ENCODE data around the gene ME3.
A peak's percentile ranks its signal among the peaks of the same experiment; 100 is the strongest.

Gene ME3

DNA sequence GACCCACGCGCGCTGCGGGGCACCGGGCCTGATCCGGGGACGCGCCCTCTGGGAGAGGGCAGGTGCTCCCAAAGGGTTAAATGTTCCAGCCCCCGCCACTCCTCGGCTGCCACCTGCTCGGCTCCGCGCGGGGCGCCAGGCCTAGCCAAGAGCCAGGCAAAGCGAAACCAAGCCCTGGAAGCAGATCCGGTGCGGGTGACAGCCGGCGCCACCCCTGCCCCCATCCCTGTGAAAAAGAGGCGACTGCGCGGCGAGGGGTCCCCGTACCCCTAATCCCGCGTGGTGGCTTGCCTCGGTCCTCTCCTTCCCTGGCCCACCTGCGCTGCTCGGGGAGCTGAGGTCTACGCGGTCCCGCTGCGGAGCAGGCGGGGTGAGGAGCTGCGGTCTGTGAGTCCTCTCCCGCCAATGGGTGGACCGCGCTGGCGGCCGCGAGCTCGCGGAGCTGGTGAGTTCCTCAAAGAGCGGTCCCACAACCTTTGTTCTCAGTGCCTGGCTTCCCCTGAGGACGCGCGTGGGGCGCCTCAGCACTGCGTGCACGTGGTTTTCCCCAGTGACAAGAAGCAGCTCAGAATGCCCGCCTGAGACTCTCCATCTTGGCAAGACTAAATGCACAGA lies at the start of gene ME3:
TSS of gene ME3 (minus strand) at position 610 of the 615 bp plus-strand sequence.
- H3K4me3 Mint-ChIP-seq = peak within 1 kb of the TSS; percentile 70 to 79
- ATAC-seq (peak; percentile 88), DNase-seq (peak; percentile 43 to 53)
- H3K4me1 Mint-ChIP-seq = peaks cover 11% of the 10 kb centered on the region
- peaks cover 69% of the 10 kb centered on the region for H3K27me3 Mint-ChIP-seq
- H3K9me3 Mint-ChIP-seq = no peaks in the 10 kb centered on the region
- peak within 1 kb of the TSS; percentile 28 for H3K27ac Mint-ChIP-seq

- Mint-ChIP-seq H3K27me3 (peaks cover 29% of the 10 kb centered on the region), H3K27ac (no peak overlapping the region), H3K9me3 (peaks cover 7 to 12% of the 10 kb centered on the region in 2 donors), H3K4me3 (no peak overlapping the region), H3K4me1 (no peaks in the 10 kb centered on the region)
- DNase-seq (no peak), ATAC-seq (no peak)
Observed at GRCh38 chr11:86722006-86722405, 49.6 kb upstream of the ME3 start.

GRCh38 chr11:86720546-86720945 lies 48.1 kb upstream of the ME3 start:
- no peak overlapping the region for H3K27ac Mint-ChIP-seq
- no peaks in the 10 kb centered on the region for H3K4me1 Mint-ChIP-seq
- DNase-seq (no peak), ATAC-seq (no peak)
- H3K9me3 Mint-ChIP-seq = peaks cover 7 to 12% of the 10 kb centered on the region in 2 donors
- peaks cover 29% of the 10 kb centered on the region for H3K27me3 Mint-ChIP-seq
- H3K4me3 Mint-ChIP-seq = no peak overlapping the region

DNA sequence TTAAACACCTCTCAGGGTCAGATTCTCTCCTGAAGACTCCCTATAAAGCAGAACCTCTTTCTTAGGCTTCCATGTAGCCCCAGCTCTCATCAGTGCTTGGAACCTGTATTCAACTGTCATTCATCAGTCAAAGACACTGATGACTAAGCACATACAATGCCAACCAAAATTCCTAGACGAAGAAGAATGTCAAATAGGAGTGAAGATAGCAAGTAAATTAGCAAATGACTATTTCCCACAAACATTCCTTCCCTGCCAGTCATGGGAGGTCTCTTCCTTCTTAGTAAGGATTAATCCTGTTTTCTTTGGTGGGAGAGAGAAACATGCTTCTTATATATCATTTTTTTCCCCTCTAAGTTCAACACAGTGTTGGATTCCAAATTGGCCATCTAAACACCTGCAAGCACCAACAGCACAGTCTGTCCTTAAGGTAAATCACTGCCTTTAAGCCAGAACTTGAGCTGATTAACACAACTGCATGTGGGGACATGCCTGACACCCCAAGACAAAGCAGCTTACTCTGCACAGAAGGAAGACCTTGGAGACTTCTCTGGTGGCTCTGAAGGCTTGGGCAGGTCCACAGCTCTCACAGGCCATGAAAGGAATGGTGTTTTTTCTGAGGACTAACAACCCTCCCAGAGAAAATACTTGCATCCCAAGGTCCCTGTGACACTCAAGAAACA lies 47.5 kb upstream of the ME3 start:
- Mint-ChIP-seq H3K27ac (no peak overlapping the region), H3K27me3 (peaks cover 29% of the 10 kb centered on the region), H3K4me1 (no peaks in the 10 kb centered on the region), H3K9me3 (peaks cover 7 to 12% of the 10 kb centered on the region in 2 donors), H3K4me3 (no peak overlapping the region)
- ATAC-seq = no peak
- no peak for DNase-seq

- Mint-ChIP-seq H3K27me3 (peaks cover 29% of the 10 kb centered on the region), H3K9me3 (peaks cover 7 to 16% of the 10 kb centered on the region in 2 donors), H3K4me3 (no peak overlapping the region), H3K27ac (no peak overlapping the region), H3K4me1 (no peaks in the 10 kb centered on the region)
- no peak for ATAC-seq
- DNase-seq = no peak
Observed at GRCh38 chr11:86718999-86719398, 46.6 kb upstream of the ME3 start.

GRCh38 chr11:86718521-86718920 lies 46.1 kb upstream of the ME3 start:
- H3K27ac Mint-ChIP-seq = no peak overlapping the region
- no peak overlapping the region for H3K4me3 Mint-ChIP-seq
- peaks cover 7 to 16% of the 10 kb centered on the region in 2 donors for H3K9me3 Mint-ChIP-seq
- ATAC-seq = no peak
- H3K27me3 Mint-ChIP-seq = peaks cover 29% of the 10 kb centered on the region
- H3K4me1 Mint-ChIP-seq = no peaks in the 10 kb centered on the region
- DNase-seq = no peak

DNA sequence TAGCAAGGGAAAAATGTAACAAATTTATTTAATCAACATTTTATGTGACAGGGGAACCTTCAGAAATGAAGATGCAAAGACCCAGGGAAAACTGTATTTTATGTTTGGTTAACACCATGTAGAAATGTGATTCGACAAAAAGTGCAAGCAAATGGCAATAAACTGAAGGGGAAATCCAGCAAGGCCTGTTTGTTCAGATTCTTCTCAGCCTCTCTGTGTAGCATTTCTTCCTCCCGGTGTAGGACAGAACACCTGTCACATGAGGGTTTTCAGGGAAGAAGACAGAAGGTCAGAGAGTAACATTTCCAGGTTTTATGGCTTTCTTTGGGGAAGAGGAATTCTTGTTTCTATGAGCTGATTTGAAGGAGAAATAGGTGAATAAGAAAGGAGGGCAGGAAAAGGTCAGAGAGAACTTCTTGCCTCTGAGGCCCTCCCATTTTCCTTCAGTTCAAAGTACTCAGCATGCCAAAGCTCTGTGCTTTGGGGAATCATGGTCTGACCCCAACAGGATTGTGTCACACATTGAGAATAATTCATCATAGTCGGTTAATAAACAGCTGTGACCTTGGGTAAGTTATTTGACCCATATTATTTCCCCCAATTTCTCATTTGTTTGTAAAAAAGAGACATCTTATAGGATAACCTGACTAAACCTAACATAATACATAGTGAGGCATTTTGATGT lies 45.5 kb upstream of the ME3 start:
- H3K27ac Mint-ChIP-seq = no peak overlapping the region
- ATAC-seq (no peak), DNase-seq (no peak)
- no peaks in the 10 kb centered on the region for H3K4me1 Mint-ChIP-seq
- H3K4me3 Mint-ChIP-seq = no peak overlapping the region
- peaks cover 29% of the 10 kb centered on the region for H3K27me3 Mint-ChIP-seq
- peaks cover 7 to 16% of the 10 kb centered on the region in 2 donors for H3K9me3 Mint-ChIP-seq

- ATAC-seq (no peak), DNase-seq (no peak)
- H3K4me1 Mint-ChIP-seq = no peaks in the 10 kb centered on the region
- no peak overlapping the region for H3K27ac Mint-ChIP-seq
- peaks cover 3 to 5% of the 10 kb centered on the region in 2 donors for H3K9me3 Mint-ChIP-seq
- H3K4me3 Mint-ChIP-seq = no peak overlapping the region
- H3K27me3 Mint-ChIP-seq = peaks cover 17% of the 10 kb centered on the region
Observed at GRCh38 chr11:86715611-86716010, 43.2 kb upstream of the ME3 start.

GRCh38 chr11:86713552-86713951 lies 41.1 kb upstream of the ME3 start:
- no peak for DNase-seq
- ATAC-seq = no peak
- H3K4me3 Mint-ChIP-seq = no peak overlapping the region
- H3K9me3 Mint-ChIP-seq = peaks cover 14 to 15% of the 10 kb centered on the region in 2 donors
- H3K27me3 Mint-ChIP-seq = peaks cover 9% of the 10 kb centered on the region
- no peak overlapping the region for H3K27ac Mint-ChIP-seq
- H3K4me1 Mint-ChIP-seq = no peaks in the 10 kb centered on the region

DNA sequence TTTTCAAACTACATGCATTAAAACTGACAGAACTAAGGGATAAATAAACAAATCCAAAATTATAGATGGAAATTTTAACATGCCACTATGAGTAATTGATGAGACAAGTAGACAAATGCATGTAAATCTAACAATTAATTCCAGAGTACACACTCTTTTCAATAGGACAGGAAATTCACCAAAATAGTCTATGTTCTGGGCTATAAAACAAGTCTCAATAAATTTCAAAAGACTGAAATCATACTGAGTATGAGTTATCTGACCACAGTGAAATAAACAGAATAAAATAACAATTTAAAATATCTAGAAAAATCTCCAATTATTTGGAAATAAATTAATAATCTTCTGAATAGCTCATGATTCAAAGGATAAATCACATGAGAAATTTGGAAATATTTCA lies 38.5 kb upstream of the ME3 start:
- Mint-ChIP-seq H3K4me3 (no peak overlapping the region), H3K4me1 (no peaks in the 10 kb centered on the region), H3K9me3 (peaks cover 14 to 15% of the 10 kb centered on the region in 2 donors), H3K27ac (no peak overlapping the region), H3K27me3 (peaks cover 27% of the 10 kb centered on the region)
- DNase-seq (no peak), ATAC-seq (no peak)

DNA sequence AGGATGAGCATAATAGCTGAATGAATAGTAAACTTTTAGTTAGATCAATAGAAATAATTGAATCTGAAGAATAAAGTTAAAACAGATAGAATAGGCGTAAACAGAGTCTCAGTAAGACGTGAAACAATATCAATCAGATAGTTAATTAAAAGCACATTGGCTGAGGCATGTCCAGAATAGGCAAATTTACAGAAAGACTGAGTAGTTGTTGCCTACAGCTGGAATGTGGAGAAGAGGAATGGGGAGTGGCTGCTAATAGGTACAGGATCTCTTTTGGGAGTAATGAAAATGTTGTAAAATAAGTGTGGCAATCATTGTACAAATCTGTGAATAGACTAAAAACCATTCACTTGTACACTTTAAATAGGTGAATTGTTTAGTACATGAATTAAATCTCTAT lies 36.3 kb upstream of the ME3 start:
- no peak overlapping the region for H3K4me3 Mint-ChIP-seq
- peaks cover 14 to 16% of the 10 kb centered on the region in 2 donors for H3K9me3 Mint-ChIP-seq
- DNase-seq (no peak), ATAC-seq (no peak)
- H3K27ac Mint-ChIP-seq = no peak overlapping the region
- peaks cover 47% of the 10 kb centered on the region for H3K27me3 Mint-ChIP-seq
- no peaks in the 10 kb centered on the region for H3K4me1 Mint-ChIP-seq

DNA sequence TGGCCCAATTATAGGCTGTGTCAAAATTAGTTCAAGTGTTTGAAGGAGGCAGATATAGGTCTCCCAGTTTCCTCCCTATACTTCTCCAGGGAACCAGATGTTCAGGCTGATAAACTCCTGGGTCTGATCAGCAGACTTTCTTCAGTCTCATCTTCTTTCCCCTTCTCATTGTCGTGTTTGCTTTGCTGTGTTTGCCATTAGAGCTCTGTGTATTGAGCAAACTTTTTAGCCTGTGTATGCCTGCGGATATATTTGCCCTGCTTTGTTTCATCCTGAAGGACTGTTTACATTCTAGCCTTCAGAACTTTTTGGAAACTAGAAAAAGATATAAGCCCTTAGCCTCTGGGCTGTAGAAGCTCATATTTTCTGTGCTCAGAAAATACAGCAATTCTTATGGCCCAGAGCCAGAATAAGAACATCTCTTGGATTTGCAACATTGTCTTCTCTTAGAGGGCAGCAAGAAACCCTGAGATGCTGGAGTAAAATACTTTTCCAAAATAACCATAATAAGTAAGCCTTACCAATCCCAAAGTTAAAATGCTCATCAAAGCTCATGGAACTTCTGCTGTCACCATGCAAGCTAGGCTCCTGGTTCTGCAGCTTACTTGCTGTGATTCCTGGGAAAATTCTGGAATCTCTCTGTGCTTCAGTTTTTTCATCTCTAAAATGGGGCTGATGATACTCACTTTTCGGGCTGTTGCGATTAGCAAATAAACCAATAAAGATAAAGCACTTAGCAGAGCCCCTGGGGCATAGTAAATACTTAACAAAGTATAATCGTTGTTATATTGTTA lies 34.1 kb upstream of the ME3 start:
- DNase-seq (no peak), ATAC-seq (no peak)
- Mint-ChIP-seq H3K9me3 (peaks cover 11 to 17% of the 10 kb centered on the region in 2 donors), H3K27me3 (peaks cover 58% of the 10 kb centered on the region), H3K4me1 (no peaks in the 10 kb centered on the region), H3K4me3 (no peak overlapping the region), H3K27ac (no peak overlapping the region)

GRCh38 chr11:86704710-86705109 lies 32.3 kb upstream of the ME3 start:
- no peak for ATAC-seq
- Mint-ChIP-seq H3K9me3 (peaks cover 5 to 7% of the 10 kb centered on the region in 2 donors), H3K4me3 (no peak overlapping the region), H3K4me1 (no peaks in the 10 kb centered on the region), H3K27me3 (peaks cover 58% of the 10 kb centered on the region), H3K27ac (no peak overlapping the region)
- DNase-seq = no peak

DNA sequence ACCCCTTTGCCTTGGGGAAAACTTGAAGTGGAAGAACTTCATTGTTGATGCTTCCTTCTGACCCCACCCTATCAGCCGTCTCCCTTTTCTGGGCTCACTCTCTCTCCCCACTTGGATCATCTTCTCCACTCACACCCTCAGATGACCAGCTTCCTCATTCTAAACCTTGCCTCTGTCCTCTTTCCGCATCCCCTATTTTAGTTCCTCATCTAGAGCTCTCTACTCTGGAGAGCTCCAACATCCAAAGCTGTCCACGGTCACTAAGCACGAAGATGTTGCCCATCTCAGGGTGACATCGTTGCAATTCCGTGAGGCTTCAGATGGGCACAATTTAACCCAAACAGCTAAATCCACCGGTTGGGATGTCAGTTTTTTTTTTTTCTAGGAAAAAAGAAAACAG lies 31.6 kb upstream of the ME3 start:
- H3K4me3 Mint-ChIP-seq = no peak overlapping the region
- DNase-seq (no peak), ATAC-seq (no peak)

DNA sequence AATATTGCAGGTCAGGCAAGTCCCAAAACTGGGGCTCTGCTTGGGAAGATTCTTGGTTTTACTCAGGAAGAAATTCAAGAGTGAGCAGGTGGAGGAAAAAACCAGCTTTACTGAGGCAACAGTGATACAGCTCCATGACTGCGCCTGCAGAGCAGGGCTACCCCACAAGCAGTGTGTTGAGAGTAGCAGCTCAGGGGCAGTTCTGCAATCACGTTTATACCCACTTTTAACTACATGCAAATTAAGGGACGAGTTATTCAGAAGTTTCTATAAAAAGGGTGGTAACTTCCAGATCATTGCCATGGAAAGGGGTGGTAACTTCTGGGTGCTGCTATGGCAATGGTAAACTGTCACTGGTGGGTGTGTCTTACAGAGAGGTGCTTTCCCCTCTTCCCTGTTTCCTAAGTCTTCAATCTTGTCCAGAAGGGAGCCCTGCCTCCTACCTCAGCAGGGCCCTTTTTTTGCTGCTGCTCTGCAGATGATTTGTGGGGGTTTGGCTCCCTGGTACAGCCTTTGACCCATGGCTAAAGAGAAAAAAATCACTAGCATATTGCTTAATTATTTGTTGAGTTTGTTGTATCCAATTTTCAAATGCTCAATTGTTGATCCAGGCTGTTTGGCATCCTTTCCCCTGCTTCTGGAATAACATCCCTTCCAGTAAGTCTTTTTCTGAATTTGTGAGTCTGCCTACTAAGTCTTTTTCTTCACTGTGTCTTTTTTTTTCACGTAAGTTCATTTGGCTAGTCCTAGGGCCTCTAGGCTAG lies 30.0 kb upstream of the ME3 start:
- no peaks in the 10 kb centered on the region for H3K4me1 Mint-ChIP-seq
- H3K4me3 Mint-ChIP-seq = no peak overlapping the region
- H3K27me3 Mint-ChIP-seq = peaks cover 47% of the 10 kb centered on the region
- no peak for DNase-seq
- H3K9me3 Mint-ChIP-seq = peaks cover 0 to 7% of the 10 kb centered on the region in 2 donors
- ATAC-seq = no peak
- H3K27ac Mint-ChIP-seq = no peak overlapping the region

More for the DNA sequence above, 31.6 kb upstream of the ME3 start:
- H3K27me3 Mint-ChIP-seq = peaks cover 55% of the 10 kb centered on the region
- peaks cover 3 to 7% of the 10 kb centered on the region in 2 donors for H3K9me3 Mint-ChIP-seq
- no peaks in the 10 kb centered on the region for H3K4me1 Mint-ChIP-seq
- H3K27ac Mint-ChIP-seq = no peak overlapping the region
